Kidney epithelial cell (primary cell): ENCODE data around the gene FGF23. TPM values are rescaled to one million over a fixed set of nuclear protein-coding genes. Genes with fewer than 3 reads are reported as not detected.

Experiments
- DNase-seq: peaks from one replicate; pipeline ENCODE4 v3.0.0-alpha.2; 2010; ENCODE audit warnings: low read depth
- H3K27me3 ChIP-seq: 2 replicates; pipeline ENCODE4 v1.6.0; 2011; ENCODE audit warnings: low read length; ENCODE audit not compliant: control insufficient read depth, insufficient read depth
- H3K36me3 ChIP-seq: 2 replicates; pipeline ENCODE4 v1.5.1; 2011; ENCODE audit warnings: low read length; ENCODE audit not compliant: control insufficient read depth, insufficient read depth
- H3K4me3 ChIP-seq: 2 replicates; pipeline ENCODE4 v1.5.1; 2011; ENCODE audit warnings: low read depth, mild to moderate bottlenecking, control low read depth, low read length
- total RNA-seq: library from RNA; depleted of rRNA; stranded (reverse); fragments of >200 nt; gene quantifications from 2 replicates; pipeline ENCODE4 v1.2.3, GENCODE V29; 2015
- TF ChIP-seq, protein P1 (sequence below): IDR thresholded peaks from 2 replicates; pipeline ENCODE4 v1.5.1; 2011; ENCODE audit warnings: mild to moderate bottlenecking, moderate library complexity, low read length, control low read depth, inconsistent platforms; ENCODE audit not compliant: insufficient read depth, poor library complexity, severe bottlenecking

The FGF23 gene
- total RNA-seq, 1 donor from 2014 or later, result not detected

DNA sequence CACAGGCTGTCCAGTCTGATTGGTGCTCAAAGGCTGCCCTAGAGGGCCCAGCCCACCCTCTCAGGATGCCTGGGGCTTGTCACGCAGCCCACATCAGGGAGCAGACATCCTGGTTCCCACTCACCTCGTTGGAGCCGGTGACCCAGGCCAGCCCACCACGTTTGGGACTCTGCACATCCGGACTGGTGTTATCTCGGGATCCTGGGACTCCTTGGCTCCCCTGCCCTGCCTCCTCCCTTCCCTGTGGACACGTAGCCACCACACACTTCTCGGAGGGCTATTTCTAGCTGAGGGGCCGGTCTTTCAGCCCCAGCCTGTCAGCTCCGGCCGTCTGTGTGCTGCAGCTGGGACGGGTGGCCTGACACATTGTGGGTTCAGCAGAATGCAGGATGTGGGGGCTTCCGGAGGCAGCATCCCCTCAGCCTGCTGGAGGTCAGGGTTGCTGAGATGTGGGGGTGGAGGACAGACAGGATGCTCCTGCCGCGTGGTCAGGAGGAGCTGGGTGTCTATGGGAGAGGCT is 12.8 kb upstream of the FGF23 start:
- DNase-seq, result no peak
- Histone ChIP-seq H3K4me3 (no peak overlapping the region), H3K27me3 (peaks cover 2% of the 10 kb centered on the region), H3K36me3 (no peaks in the 10 kb centered on the region)
- TF ChIP-seq, protein P1, sequence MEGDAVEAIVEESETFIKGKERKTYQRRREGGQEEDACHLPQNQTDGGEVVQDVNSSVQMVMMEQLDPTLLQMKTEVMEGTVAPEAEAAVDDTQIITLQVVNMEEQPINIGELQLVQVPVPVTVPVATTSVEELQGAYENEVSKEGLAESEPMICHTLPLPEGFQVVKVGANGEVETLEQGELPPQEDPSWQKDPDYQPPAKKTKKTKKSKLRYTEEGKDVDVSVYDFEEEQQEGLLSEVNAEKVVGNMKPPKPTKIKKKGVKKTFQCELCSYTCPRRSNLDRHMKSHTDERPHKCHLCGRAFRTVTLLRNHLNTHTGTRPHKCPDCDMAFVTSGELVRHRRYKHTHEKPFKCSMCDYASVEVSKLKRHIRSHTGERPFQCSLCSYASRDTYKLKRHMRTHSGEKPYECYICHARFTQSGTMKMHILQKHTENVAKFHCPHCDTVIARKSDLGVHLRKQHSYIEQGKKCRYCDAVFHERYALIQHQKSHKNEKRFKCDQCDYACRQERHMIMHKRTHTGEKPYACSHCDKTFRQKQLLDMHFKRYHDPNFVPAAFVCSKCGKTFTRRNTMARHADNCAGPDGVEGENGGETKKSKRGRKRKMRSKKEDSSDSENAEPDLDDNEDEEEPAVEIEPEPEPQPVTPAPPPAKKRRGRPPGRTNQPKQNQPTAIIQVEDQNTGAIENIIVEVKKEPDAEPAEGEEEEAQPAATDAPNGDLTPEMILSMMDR, result no peak

DNA sequence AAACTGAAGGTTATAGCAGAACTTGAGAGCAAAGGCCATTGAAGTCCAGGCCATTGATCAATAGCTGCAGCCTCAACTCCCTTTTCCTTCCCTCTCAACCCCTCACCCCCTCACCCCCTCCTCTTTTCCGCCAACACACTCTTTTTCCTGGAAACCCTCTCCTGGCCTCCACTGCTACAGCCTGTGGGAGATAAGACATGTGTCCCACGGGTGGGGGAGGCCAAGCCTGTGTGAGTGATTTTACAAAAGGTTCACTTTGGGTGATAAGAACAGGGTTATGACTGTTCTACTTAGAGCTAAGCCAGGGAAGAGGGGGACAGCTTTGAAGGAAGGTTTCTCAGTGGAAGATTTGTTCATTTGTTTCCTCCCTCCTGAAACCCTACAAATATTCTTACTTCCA is 9.2 kb upstream of the FGF23 start:
- no peaks in the 10 kb centered on the region for H3K36me3 ChIP-seq
- no peak overlapping the region for H3K4me3 ChIP-seq
- TF ChIP-seq, protein P1, result no peak
- DNase-seq, result no peak
- peaks cover 2% of the 10 kb centered on the region for H3K27me3 ChIP-seq

DNA sequence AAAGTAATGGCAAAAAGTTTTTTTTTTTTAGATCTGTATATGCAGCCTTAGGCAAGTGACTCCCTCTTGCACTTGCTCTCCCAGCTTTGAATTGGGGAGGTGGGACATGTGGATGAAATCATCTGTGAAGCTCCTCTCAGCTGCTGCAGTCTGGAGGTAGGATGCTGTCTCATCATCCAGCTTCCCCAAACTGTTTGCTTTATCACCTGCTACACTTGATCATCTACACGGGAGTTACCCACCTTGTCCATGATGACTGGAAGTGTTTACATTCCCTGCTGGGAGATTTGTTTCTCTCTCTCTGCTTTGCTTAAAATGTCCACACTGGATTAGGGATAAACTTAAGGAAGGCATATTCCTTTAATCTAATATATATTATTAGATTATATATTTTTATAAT is 8.5 kb upstream of the FGF23 start:
- Histone ChIP-seq H3K36me3 (no peaks in the 10 kb centered on the region), H3K27me3 (peaks cover 2% of the 10 kb centered on the region), H3K4me3 (no peak overlapping the region)
- TF ChIP-seq, protein P1, result no peak
- no peak for DNase-seq

DNA sequence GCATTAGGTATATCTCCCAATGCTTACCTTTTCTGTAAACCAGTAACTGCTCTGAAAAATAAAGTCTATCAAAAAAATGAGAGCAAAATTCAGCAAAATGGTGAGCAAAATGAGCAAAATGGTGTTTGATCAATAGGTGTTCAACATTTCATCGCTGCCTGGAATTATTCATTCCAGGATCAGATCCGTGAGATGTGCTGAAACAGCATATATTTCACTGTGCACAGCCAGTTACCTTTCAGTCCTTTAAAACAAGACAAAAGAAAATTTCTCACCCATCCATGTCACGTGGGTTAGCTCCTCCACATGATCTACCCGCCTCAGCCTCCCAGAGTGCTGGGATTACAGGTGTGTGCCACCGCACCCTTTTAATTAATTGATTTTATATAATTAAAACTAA is 8.1 kb upstream of the FGF23 start:
- TF ChIP-seq, protein P1, result no peak
- H3K4me3 ChIP-seq, result no peak overlapping the region
- H3K27me3 ChIP-seq, result peaks cover 2% of the 10 kb centered on the region
- DNase-seq, result no peak
- H3K36me3 ChIP-seq, result no peaks in the 10 kb centered on the region

DNA sequence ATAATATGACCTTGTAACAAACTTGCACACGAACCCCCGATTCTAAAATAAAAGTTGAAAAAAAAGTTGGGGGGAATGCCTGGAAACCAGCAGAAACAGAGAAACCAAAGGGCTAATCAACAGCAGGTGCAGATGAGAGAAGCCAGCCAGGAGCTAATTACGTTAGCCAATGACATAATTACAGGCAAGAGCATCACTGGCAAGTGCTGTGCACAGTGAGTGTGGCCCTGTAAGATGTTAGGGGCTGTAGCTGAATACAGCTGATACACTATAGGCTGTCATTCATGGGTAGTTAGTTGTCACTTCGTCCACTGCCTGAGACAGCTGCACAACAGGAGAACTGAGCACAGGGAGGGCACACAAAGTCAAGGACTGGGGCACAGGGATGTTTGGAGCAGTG is 7.3 kb upstream of the FGF23 start:
- DNase-seq, result no peak
- H3K27me3 ChIP-seq, result no peaks in the 10 kb centered on the region
- H3K36me3 ChIP-seq, result no peaks in the 10 kb centered on the region
- TF ChIP-seq, protein P1, result no peak
- H3K4me3 ChIP-seq, result no peak overlapping the region

DNA sequence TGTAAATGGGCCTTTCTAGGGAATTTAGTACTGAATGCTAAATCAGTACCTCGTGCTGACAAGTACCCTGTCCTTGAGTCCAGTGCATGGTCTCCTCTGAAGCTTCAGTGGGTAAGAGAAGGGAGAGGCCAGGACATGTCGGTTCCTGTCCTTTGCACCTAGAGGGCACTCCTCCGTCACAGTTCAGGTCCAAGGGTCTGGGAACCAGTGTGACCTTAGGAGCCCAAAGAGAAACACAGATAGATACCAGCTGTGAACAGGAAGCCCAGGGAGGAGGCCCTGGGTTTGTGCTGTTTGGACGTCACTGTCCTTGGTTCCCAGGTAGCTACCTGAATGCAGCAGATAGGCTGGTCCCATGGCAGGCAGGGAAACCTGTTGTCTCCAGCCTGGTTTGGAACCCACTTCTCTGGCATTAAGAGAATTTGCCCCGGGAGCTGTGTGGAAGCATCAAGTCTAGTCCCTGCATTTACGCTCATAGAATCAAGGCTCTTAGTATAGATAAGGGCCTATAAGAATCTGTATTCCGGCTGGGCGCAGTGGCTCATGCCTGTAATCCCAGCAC is 3.9 kb upstream of the FGF23 start:
- no peak for DNase-seq
- no peaks in the 10 kb centered on the region for H3K36me3 ChIP-seq
- H3K27me3 ChIP-seq, result peaks cover 5% of the 10 kb centered on the region
- TF ChIP-seq, protein P1, result no peak
- no peak overlapping the region for H3K4me3 ChIP-seq
